GM23248 (cell line): ENCODE results near the gene MC1R. TPM values are rescaled to one million over a fixed set of nuclear protein-coding genes. Genes with fewer than 3 reads are reported as not detected.

ENCODE experiments used
- DNase-seq: peaks from one replicate; pipeline ENCODE4 v3.0.0-alpha.2; 2015
- H2AFZ ChIP-seq: fragments of 200-600 bp; sonication (generic); 2 replicates; pipeline ENCODE4 v1.6.1; 2016; ENCODE audit warnings: antibody characterized with exemption
- H3F3A ChIP-seq: fragments of 200-600 bp; sonication (generic); 2 replicates; pipeline ENCODE4 v1.6.1; 2016; ENCODE audit warnings: mild to moderate bottlenecking, antibody characterized with exemption, mixed run types; ENCODE audit not compliant: insufficient read depth
- H3K27ac ChIP-seq: fragments of 200-600 bp; sonication (generic); 2 replicates; pipeline ENCODE4 v1.5.1; 2016; ENCODE audit warnings: mild to moderate bottlenecking
- H3K27me3 ChIP-seq: fragments of 200-600 bp; sonication (generic); replicated peaks from 2 replicates; pipeline ENCODE4 v1.6.1; 2016; ENCODE audit warnings: mild to moderate bottlenecking; ENCODE audit not compliant: insufficient read depth
- H3K36me3 ChIP-seq: fragments of 200-600 bp; sonication (generic); 2 replicates; pipeline ENCODE4 v1.6.1; 2016; ENCODE audit warnings: low read depth, mild to moderate bottlenecking
- H3K4me1 ChIP-seq: fragments of 200-600 bp; sonication (generic); 2 replicates; pipeline ENCODE4 v1.6.1; 2016; ENCODE audit warnings: mild to moderate bottlenecking; ENCODE audit not compliant: insufficient read depth
- H3K4me2 ChIP-seq: fragments of 200-600 bp; sonication (generic); one replicate; pipeline ENCODE4 v1.6.1; 2016; ENCODE audit warnings: mild to moderate bottlenecking; ENCODE audit not compliant: unreplicated experiment
- H3K4me3 ChIP-seq: fragments of 200-600 bp; sonication (generic); 2 replicates; pipeline ENCODE4 v1.5.1; 2016; ENCODE audit warnings: mild to moderate bottlenecking
- H3K79me2 ChIP-seq: fragments of 200-600 bp; sonication (generic); 2 replicates; pipeline ENCODE4 v1.6.1; 2016; ENCODE audit warnings: mild to moderate bottlenecking; ENCODE audit not compliant: insufficient read depth
- H3K9ac ChIP-seq: fragments of 200-600 bp; sonication (generic); 2 replicates; pipeline ENCODE4 v1.6.1; 2016; ENCODE audit warnings: mild to moderate bottlenecking
- H3K9me2 ChIP-seq: fragments of 200-600 bp; sonication (generic); 2 replicates; pipeline ENCODE4 v1.6.1; 2016; ENCODE audit warnings: mixed run types, mild to moderate bottlenecking, moderate library complexity; ENCODE audit not compliant: insufficient read depth
- H3K9me3 ChIP-seq: fragments of 200-600 bp; sonication (generic); one replicate; pipeline ENCODE4 v1.6.1; 2017; ENCODE audit warnings: low read depth
- H4K20me1 ChIP-seq: fragments of 200-600 bp; sonication (generic); 2 replicates; pipeline ENCODE4 v1.6.0; 2016; ENCODE audit not compliant: insufficient read depth
- EZH2 ChIP-seq: fragments of 200-600 bp; sonication (generic); IDR thresholded peaks from 2 replicates; pipeline ENCODE4 v1.6.1; 2018; ENCODE audit warnings: antibody characterized with exemption, mild to moderate bottlenecking; ENCODE audit not compliant: insufficient read depth, poor library complexity, severe bottlenecking
- EZH2phosphoT487 ChIP-seq: fragments of 200-600 bp; sonication (generic); IDR thresholded peaks from 2 replicates; pipeline ENCODE4 v1.6.1; 2018; ENCODE audit warnings: antibody characterized with exemption, moderate library complexity, mild to moderate bottlenecking, low read depth; ENCODE audit not compliant: insufficient read depth
- WGBS, 2 experiments: methylation state at CpG; one replicate each; pipeline ENCODE4 v1.1.6; 2015 to 2017; ENCODE audit warnings: low lambda C conversion rate in 2 of 2, low coverage in 1 of 2; ENCODE audit errors: missing lambda C conversion rate in 2 of 2; 5-methylcytosine and 5-hydroxymethylcytosine counted together
- in situ Hi-C: fragments of 300-500 bp; cut with MboI; formaldehyde crosslinking; loops from 2 replicates; pipeline ENCODE4 v1.15.0; 2020
- polyA plus RNA-seq: library from polyadenylated mRNA; unstranded; fragments of >200 nt; fragmentation: Nextera tagmentation; extraction: Ambion mirVana; gene quantifications from 2 replicates; pipeline ENCODE4 v1.2.1, GENCODE V29; 2016
- total RNA-seq: library from RNA; depleted of rRNA; stranded (reverse); fragments of >200 nt; shearing (Covaris generic); gene quantifications from 2 replicates; pipeline ENCODE4 v1.2.3, GENCODE V29; 2014

MC1R gene
- total and polyA plus RNA-seq, 2 experiments from 2014 or later = 3.8 to 5.6 TPM

GRCh38 chr16:89936034-89936433 is 17.4 kb downstream of the MC1R start:
- no peaks in the 10 kb centered on the region; the same call in 1 of the 2 replicates for H4K20me1 ChIP-seq
- no peak overlapping the region for H3K4me3 ChIP-seq
- TF ChIP-seq EZH2phosphoT487 (no peak), EZH2 (no peak)
- 85 to 86% methylated on average over 13 of the region's 13 CpGs for WGBS, 2 experiments
- peaks cover 13% of the 10 kb centered on the region; the same call in 1 of the 2 replicates for H3K36me3 ChIP-seq
- H3K27me3 ChIP-seq = no peaks in the 10 kb centered on the region
- H3K9me2 ChIP-seq = no peaks in the 10 kb centered on the region
- H3K4me2 ChIP-seq = no peak overlapping the region
- no peak overlapping the region for H3K9ac ChIP-seq
- no peaks in the 10 kb centered on the region for H3K9me3 ChIP-seq
- H3K4me1 ChIP-seq = no peaks in the 10 kb centered on the region
- H3K27ac ChIP-seq = no peak overlapping the region
- H3F3A ChIP-seq = peaks cover 27% of the 10 kb centered on the region
- in situ Hi-C loops = no loop called here
- no peak overlapping the region for H2AFZ ChIP-seq
- no peak for DNase-seq
- peaks cover 9% of the 10 kb centered on the region; the same call in 1 of the 2 replicates for H3K79me2 ChIP-seq

- Histone ChIP-seq H3K27me3 (no peaks in the 10 kb centered on the region), H3K9me3 (no peaks in the 10 kb centered on the region), H3K36me3 (peaks cover 8% of the 10 kb centered on the region; the same call in 1 of the 2 replicates), H3K4me2 (no peak overlapping the region), H3K4me1 (no peaks in the 10 kb centered on the region), H3F3A (peaks cover 22% of the 10 kb centered on the region), H4K20me1 (no peaks in the 10 kb centered on the region; the same call in 1 of the 2 replicates), H3K9ac (no peak overlapping the region), H3K9me2 (no peaks in the 10 kb centered on the region), H3K79me2 (peaks cover 4% of the 10 kb centered on the region; the same call in 1 of the 2 replicates), H3K4me3 (no peak overlapping the region), H3K27ac (no peak overlapping the region), H2AFZ (no peak overlapping the region)
- DNase-seq = no peak
- WGBS, 2 experiments = 94% methylated on average over 13 to 14 of the region's 14 CpGs
- TF ChIP-seq EZH2phosphoT487 (no peak), EZH2 (no peak)
- in situ Hi-C loops = no loop called here
Observed at GRCh38 chr16:89936508-89936907, 17.8 kb downstream of the MC1R start.

DNA sequence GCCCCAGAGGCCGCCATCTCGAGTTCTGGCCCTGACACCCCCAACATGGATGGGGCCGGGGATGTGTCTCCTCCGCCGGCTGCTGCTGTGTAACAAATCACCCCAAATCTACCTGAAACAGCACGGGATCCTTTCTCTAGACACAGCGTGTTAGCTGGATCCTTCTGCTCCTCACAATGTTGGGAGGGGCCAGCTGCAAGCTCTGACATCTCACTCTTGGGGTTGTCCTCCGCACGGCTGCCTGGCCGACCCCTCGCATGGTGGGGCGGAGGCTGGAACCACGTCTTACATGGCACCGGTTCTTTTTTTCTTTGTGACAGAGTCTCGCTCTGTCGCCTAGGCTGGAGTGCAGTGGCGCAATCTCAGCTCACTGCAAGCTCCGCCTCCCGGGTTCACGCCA is 18.3 kb downstream of the MC1R start:
- TF ChIP-seq EZH2 (no peak), EZH2phosphoT487 (no peak)
- Histone ChIP-seq H3K4me3 (no peak overlapping the region), H3K79me2 (no peaks in the 10 kb centered on the region), H3K9me2 (no peaks in the 10 kb centered on the region), H3K27me3 (no peaks in the 10 kb centered on the region), H3K27ac (no peak overlapping the region), H3K4me1 (no peaks in the 10 kb centered on the region), H3K36me3 (peaks cover 3% of the 10 kb centered on the region; the same call in 1 of the 2 replicates), H3K9me3 (no peaks in the 10 kb centered on the region), H2AFZ (no peak overlapping the region), H3F3A (peaks cover 19% of the 10 kb centered on the region), H3K9ac (no peak overlapping the region), H3K4me2 (no peak overlapping the region), H4K20me1 (no peaks in the 10 kb centered on the region)
- WGBS, 2 experiments = 93 to 97% methylated on average over 15 to 20 of the region's 20 CpGs
- in situ Hi-C loops = no loop called here
- DNase-seq = no peak

- in situ Hi-C loops = no loop called here
- no peaks in the 10 kb centered on the region for H3K79me2 ChIP-seq
- H3K4me2 ChIP-seq = no peak overlapping the region
- no peak overlapping the region for H3K4me3 ChIP-seq
- no peaks in the 10 kb centered on the region for H3K9me3 ChIP-seq
- no peaks in the 10 kb centered on the region for H3K27me3 ChIP-seq
- no peaks in the 10 kb centered on the region for H4K20me1 ChIP-seq
- H3K4me1 ChIP-seq = no peaks in the 10 kb centered on the region
- no peak overlapping the region for H3K27ac ChIP-seq
- TF ChIP-seq EZH2 = no peak
- no peak for TF ChIP-seq EZH2phosphoT487
- H3K36me3 ChIP-seq = peaks cover 3% of the 10 kb centered on the region; the same call in 1 of the 2 replicates
- DNase-seq = no peak
- 70 to 71% methylated on average over 20 to 21 of the region's 21 CpGs for WGBS, 2 experiments
- no peak overlapping the region for H2AFZ ChIP-seq
- H3F3A ChIP-seq = peaks cover 7% of the 10 kb centered on the region
- H3K9me2 ChIP-seq = no peaks in the 10 kb centered on the region
- no peak overlapping the region for H3K9ac ChIP-seq
Observed at GRCh38 chr16:89938175-89938885, 19.7 kb downstream of the MC1R start.
